MCF 10A (cell line): Measurements from ENCODE around the gene ING3. TPM values are rescaled to one million over a fixed set of nuclear protein-coding genes. Genes with fewer than 3 reads are reported as not detected.

Experiments used
- BruUV-seq: library from RNA; stranded (reverse); fragments of 400-500 nt; replicated peaks from 2 replicates; lab custom pipeline; 2021; lab: Mats Ljungman, UMichigan
- CTCF ChIA-PET: fragments of 300-600 bp; sonication (Branson Sonifier 250); formaldehyde crosslinking; extraction: SDS; loops from one replicate; lab custom pipeline; 2021; ENCODE audit warnings: antibody characterized with exemption, inconsistent platforms; lab: Yijun Ruan, JAX
- POLR2A ChIA-PET: fragments of 300-600, 350-650 bp; sonication (Branson Sonifier 250); formaldehyde crosslinking; extraction: SDS; loops from one replicate; lab custom pipeline; 2020; ENCODE audit warnings: antibody characterized with exemption, inconsistent platforms; lab: Yijun Ruan, JAX
- DNase-seq: peaks from one replicate; pipeline ENCODE4 v3.0.0-alpha.2; 2018; ENCODE audit not compliant: unreplicated experiment
- H3K27ac Mint-ChIP-seq: one replicate; pipeline ENCODE4 v1.8.0; 2022; ENCODE audit warnings: mild to moderate bottlenecking, low read depth, mixed read lengths; ENCODE audit not compliant: unreplicated experiment
- H3K27me3 Mint-ChIP-seq: one replicate; pipeline ENCODE4 v1.8.0; 2022; ENCODE audit warnings: mixed read lengths; ENCODE audit not compliant: insufficient read depth, unreplicated experiment
- H3K36me3 Mint-ChIP-seq: one replicate; pipeline ENCODE4 v1.8.0; 2022; ENCODE audit warnings: mild to moderate bottlenecking, moderate library complexity, mixed read lengths; ENCODE audit not compliant: insufficient read depth, unreplicated experiment
- H3K4me1 Mint-ChIP-seq: one replicate; pipeline ENCODE4 v1.8.0; 2022; ENCODE audit warnings: mixed read lengths; ENCODE audit not compliant: insufficient read depth, unreplicated experiment
- H3K4me3 Mint-ChIP-seq: one replicate; pipeline ENCODE4 v1.8.0; 2022; ENCODE audit warnings: mild to moderate bottlenecking, moderate library complexity, mixed read lengths; ENCODE audit not compliant: unreplicated experiment
- H3K9me3 Mint-ChIP-seq: one replicate; pipeline ENCODE4 v1.8.0; 2022; ENCODE audit warnings: mixed read lengths; ENCODE audit not compliant: unreplicated experiment
- intact Hi-C: fragments of 100-400 bp; cut with micrococcal nuclease; formaldehyde crosslinking; loops from 2 replicates; pipeline ENCODE4 v1.14.1; 2022
- total RNA-seq: library from RNA; stranded (reverse); gene quantifications from 2 replicates; pipeline ENCODE4 v1.2.3, GENCODE V29; 2022
- TF ChIP-seq, protein P1 (sequence below): fragments of 200-600 bp; IDR thresholded peaks from one replicate; pipeline ENCODE4 v1.8.0; 2022; ENCODE audit warnings: antibody characterized with exemption, mild to moderate bottlenecking; ENCODE audit not compliant: unreplicated experiment

ING3 gene
- total RNA-seq, 1 experiment from 2014 or later: 18.9 TPM

DNA sequence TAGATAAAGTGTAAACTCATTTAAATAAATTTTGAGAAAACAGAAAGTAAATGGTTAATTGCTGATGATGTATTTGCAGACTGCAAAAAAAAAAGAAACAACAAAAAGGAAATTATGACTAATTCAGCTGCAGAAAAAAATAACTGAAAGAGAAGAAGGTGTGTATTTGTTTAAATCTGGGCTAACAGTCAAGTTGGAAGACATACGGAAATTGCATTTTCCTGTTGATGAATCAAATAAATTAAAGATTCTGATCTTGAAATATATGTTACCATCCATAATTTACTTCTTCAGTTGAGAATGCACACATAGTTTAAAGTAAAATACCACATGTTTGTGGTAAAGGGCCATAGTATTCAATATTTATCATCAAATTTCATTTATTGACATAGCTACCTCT lies 19.3 kb upstream of the ING3 start:
- intact Hi-C loops: no loop called here
- Mint-ChIP-seq H3K4me3 (no peak overlapping the region), H3K4me1 (no peaks in the 10 kb centered on the region), H3K36me3 (no peaks in the 10 kb centered on the region), H3K27me3 (peaks cover 55% of the 10 kb centered on the region), H3K9me3 (no peaks in the 10 kb centered on the region), H3K27ac (no peak overlapping the region)
- no TSS peak for BruUV-seq
- TF ChIP-seq, protein P1, sequence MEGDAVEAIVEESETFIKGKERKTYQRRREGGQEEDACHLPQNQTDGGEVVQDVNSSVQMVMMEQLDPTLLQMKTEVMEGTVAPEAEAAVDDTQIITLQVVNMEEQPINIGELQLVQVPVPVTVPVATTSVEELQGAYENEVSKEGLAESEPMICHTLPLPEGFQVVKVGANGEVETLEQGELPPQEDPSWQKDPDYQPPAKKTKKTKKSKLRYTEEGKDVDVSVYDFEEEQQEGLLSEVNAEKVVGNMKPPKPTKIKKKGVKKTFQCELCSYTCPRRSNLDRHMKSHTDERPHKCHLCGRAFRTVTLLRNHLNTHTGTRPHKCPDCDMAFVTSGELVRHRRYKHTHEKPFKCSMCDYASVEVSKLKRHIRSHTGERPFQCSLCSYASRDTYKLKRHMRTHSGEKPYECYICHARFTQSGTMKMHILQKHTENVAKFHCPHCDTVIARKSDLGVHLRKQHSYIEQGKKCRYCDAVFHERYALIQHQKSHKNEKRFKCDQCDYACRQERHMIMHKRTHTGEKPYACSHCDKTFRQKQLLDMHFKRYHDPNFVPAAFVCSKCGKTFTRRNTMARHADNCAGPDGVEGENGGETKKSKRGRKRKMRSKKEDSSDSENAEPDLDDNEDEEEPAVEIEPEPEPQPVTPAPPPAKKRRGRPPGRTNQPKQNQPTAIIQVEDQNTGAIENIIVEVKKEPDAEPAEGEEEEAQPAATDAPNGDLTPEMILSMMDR: no peak
- CTCF ChIA-PET: no interaction called here
- no peak for DNase-seq
- POLR2A ChIA-PET: no interaction called here

DNA sequence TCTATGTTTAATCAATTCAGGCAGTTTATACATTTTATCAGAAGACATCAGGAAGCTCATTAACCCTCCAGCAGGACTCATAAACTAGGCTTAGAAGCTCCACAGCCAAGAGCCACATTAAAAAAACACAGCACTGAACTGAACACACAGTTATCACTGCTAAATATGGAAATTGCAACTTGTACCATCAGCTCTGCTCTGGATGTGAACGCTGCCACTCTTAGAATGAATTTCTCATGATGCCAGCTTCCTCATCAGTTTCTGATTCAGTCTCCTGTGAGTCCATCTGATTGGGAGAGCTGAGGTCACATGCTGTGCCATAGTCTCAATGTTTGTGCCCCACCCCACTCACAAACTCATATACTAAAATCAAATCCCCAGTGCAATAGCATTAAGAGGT lies 17.1 kb upstream of the ING3 start:
- no TSS peak for BruUV-seq
- intact Hi-C loops: no loop called here
- Mint-ChIP-seq H3K27me3 (peaks cover 76% of the 10 kb centered on the region), H3K27ac (no peak overlapping the region), H3K36me3 (no peaks in the 10 kb centered on the region), H3K4me1 (no peaks in the 10 kb centered on the region), H3K4me3 (no peak overlapping the region), H3K9me3 (no peaks in the 10 kb centered on the region)
- no peak for DNase-seq
- TF ChIP-seq, protein P1: no peak
- ChIA-PET POLR2A (no interaction called here), CTCF (interaction anchor here (0.6 kb wide), 1 partner anchor 64 kb away, joined by 4 read pairs; no protein-coding TSS in a partner anchor)

DNA sequence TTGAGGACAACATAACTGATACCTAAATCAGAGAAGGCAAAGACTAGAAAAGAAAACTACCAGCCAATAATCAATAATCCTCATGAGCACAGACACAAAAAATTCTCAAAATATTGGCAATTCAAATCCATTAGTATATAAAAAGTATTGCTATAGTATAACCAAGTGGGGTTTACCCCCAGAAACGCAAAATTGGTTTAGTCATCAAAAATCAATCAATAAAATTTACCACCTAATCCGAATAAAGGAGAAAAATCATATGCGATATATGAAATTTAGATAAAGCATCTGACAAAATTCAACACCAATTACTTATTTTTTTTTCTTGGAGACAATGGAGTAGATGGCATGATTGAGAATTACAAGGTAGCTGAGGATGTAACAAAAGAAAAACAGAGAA lies 11.2 kb upstream of the ING3 start:
- no peak overlapping the region for H3K27ac Mint-ChIP-seq
- H3K27me3 Mint-ChIP-seq: peaks cover 84% of the 10 kb centered on the region
- DNase-seq: no peak
- no TSS peak for BruUV-seq
- no peak overlapping the region for H3K4me3 Mint-ChIP-seq
- ChIA-PET CTCF (interaction anchor here (0.7 kb wide), 1 partner anchor 18 kb away, joined by 3 read pairs; no protein-coding TSS in a partner anchor), POLR2A (no interaction called here)
- H3K9me3 Mint-ChIP-seq: no peaks in the 10 kb centered on the region
- TF ChIP-seq, protein P1: no peak
- intact Hi-C loops: no loop called here
- no peaks in the 10 kb centered on the region for H3K4me1 Mint-ChIP-seq
- H3K36me3 Mint-ChIP-seq: no peaks in the 10 kb centered on the region

DNA sequence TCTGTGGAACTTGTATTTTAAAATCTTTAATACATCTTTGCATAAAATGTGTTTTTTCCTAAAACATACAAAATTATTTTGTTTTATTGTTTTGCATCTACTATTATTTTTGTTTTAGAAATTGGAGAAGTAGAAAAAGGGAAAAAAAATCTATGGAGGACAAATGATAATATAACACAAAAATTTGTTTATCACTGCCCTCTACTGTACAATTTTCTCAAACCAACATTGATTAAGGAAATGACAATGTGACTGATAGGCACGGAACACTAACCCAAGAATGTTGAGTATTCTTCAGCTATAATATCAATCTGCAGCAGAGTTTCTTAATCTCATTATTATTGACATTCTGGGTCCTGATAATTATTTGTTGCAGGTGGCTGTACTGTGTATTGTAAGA lies 9.5 kb upstream of the ING3 start:
- ChIA-PET CTCF (interaction anchor here (0.7 to 2.1 kb wide), 5 partner anchors 14 to 181 kb away, joined by 3 to 11 read pairs (median 3); no protein-coding TSS in a partner anchor), POLR2A (no interaction called here)
- Mint-ChIP-seq H3K9me3 (no peaks in the 10 kb centered on the region), H3K4me1 (no peaks in the 10 kb centered on the region), H3K4me3 (no peak overlapping the region), H3K27me3 (peaks cover 80% of the 10 kb centered on the region), H3K36me3 (no peaks in the 10 kb centered on the region), H3K27ac (no peak overlapping the region)
- DNase-seq: peak; percentile 16
- intact Hi-C loops: loop anchor here (1.0 to 2.0 kb wide), 2 partner anchors 135 to 148 kb away; no protein-coding TSS in a partner anchor
- no TSS peak for BruUV-seq
- TF ChIP-seq, protein P1: no peak
